HG03469 (cell line): ENCODE measurements around the gene HSD11B1.

ENCODE experiments used
- ATAC-seq: cut with Tn5 transposase; IDR thresholded peaks from one replicate; pipeline ENCODE4 v1.9.1; 2021; ENCODE audit warnings: mild to moderate bottlenecking, moderate library complexity, moderate number of reproducible peaks; ENCODE audit not compliant: unreplicated experiment

The HSD11B1 gene

DNA sequence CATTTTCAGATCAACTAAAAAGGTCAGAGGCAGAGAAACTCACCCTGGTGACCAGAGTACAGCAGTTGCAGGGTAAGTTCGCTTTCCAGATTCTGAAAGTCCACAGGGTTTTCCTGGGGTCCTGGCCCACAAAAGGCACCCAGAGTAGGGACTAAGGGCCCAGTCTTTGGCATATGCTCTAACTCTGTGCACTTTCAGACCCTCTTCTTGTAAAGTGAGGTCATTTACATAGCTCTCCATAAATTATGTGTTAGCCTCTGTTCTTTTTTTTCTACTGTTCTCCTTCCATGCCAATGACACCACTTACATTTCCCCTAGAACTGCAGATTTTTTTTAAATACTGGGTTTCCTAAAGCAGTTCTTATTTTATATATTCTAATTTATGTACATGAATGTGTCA is 73.5 kb downstream of the HSD11B1 start:
- ATAC-seq, result no peak

GRCh38 chr1:209780268-209780667 is 75.6 kb downstream of the HSD11B1 start:
- no peak for ATAC-seq

DNA sequence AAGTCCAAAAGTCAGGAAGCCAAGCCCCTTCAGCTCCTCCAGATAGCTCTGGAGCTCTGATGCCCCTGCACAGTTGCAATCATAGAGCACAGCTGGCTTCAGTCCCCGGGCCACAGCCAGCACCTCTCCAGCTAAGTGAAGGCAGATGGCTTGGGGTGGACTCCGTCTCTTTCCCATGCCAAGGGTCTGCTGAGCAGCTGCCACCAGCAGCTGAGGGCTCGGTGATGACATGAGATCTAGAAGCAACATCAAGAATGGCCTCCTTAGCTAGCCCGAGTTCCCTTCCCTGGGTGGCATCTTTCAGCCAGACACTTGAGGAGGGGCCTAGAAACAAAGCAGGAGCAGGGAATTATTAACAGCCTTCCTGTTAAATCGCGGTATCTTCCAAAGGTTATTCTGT is 78.7 kb downstream of the HSD11B1 start:
- ATAC-seq, result no peak
